GM19452 (cell line): ENCODE measurements around the gene ZNF683.
A peak's percentile ranks its signal among the peaks of the same experiment; 100 is the strongest.
"Not testable (repeated sequence)": the region's sequence is repeated elsewhere in the genome, so short reads cannot be mapped to it uniquely, and the experiment has no call there.

ENCODE experiments used
- ATAC-seq: cut with Tn5 transposase; IDR thresholded peaks from one replicate; pipeline ENCODE4 v1.9.1; 2021; ENCODE audit not compliant: unreplicated experiment

ZNF683 gene

GRCh38 chr1:26385063-26385462 lies 12.5 kb upstream of the ZNF683 start:
- not testable (repeated sequence) for ATAC-seq

- ATAC-seq, result no peak
These were observed 11.5 kb upstream of the ZNF683 start for GRCh38 chr1:26384076-26384475.

GRCh38 chr1:26378879-26379251 lies 6.3 kb upstream of the ZNF683 start:
- ATAC-seq, result no peak

- ATAC-seq, result peak; percentile 88
These were observed 5.7 kb upstream of the ZNF683 start for GRCh38 chr1:26378088-26378878.

GRCh38 chr1:26376050-26376449 lies 3.5 kb upstream of the ZNF683 start:
- ATAC-seq, result no peak

- no peak for ATAC-seq
These were observed 2.5 kb upstream of the ZNF683 start for GRCh38 chr1:26375081-26375480.

- not testable (repeated sequence) for ATAC-seq
These were observed 1.8 kb upstream of the ZNF683 start for GRCh38 chr1:26374361-26374760.

- no peak for ATAC-seq
These were observed 1.2 kb upstream of the ZNF683 start for GRCh38 chr1:26373789-26374188.

GRCh38 chr1:26373281-26373680 lies 731 bp upstream of the ZNF683 start:
- ATAC-seq, result no peak

GRCh38 chr1:26372039-26372438 lies 511 bp downstream of the ZNF683 start:
- ATAC-seq, result no peak

- ATAC-seq, result no peak
These were observed 1.8 kb downstream of the ZNF683 start for GRCh38 chr1:26370591-26371382.

- ATAC-seq, result no peak
These were observed 4.1 kb downstream of the ZNF683 start for GRCh38 chr1:26368486-26368885.

GRCh38 chr1:26368006-26368405 lies 4.5 kb downstream of the ZNF683 start:
- no peak for ATAC-seq

- ATAC-seq, result no peak
These were observed 5.1 kb downstream of the ZNF683 start for GRCh38 chr1:26367441-26367840.

GRCh38 chr1:26364956-26365355 lies 7.6 kb downstream of the ZNF683 start:
- no peak for ATAC-seq

GRCh38 chr1:26363549-26364448 lies 8.8 kb downstream of the ZNF683 start:
- ATAC-seq, result no peak

- ATAC-seq, result no peak
These were observed 10.2 kb downstream of the ZNF683 start for GRCh38 chr1:26362331-26362730.

- ATAC-seq, result no peak
These were observed 10.9 kb downstream of the ZNF683 start for GRCh38 chr1:26361605-26362122.

GRCh38 chr1:26360807-26361604 lies 11.5 kb downstream of the ZNF683 start:
- ATAC-seq, result no peak
